ENCODE data around the gene CTSO. TPM values are rescaled to one million over a fixed set of nuclear protein-coding genes. Genes with fewer than 3 reads are reported as not detected.
"Not testable (repeated sequence)": the region's sequence is repeated elsewhere in the genome, so short reads cannot be mapped to it uniquely, and the experiment has no call there.

CTSO gene
- total and polyA plus RNA-seq, 2 donors (not counting 3 experiments of a cell fraction or from before 2014, with no cell fraction given): 7.9 to 8.5 TPM

GRCh38 chr4:155899891-155900290 is 53.8 kb downstream of the CTSO start:
- no peaks in the 10 kb centered on the region for H3K9me1 ChIP-seq (replicated peaks; ENCODE audit: control insufficient read depth, extremely low read depth, insufficient read depth, low read length)
- ChIA-PET CTCF (interaction anchor here (1.0 kb wide), 1 partner anchor 15 kb away, joined by 3 read pairs; no protein-coding TSS in a partner anchor), POLR2A (no interaction called here)
- no peak overlapping the region for H3K27ac ChIP-seq (ENCODE audit: insufficient read depth, low read depth, low read length)
- BruUV-seq (replicated peaks): no TSS peak
- no peak overlapping the region for H3K9ac ChIP-seq (replicated peaks; ENCODE audit: extremely low read depth, insufficient read depth, low read length)
- DNase-seq (ENCODE audit: low read depth, low spot score) (no peak), FAIRE-seq (no peak)
- H3K9me3 ChIP-seq (replicated peaks; ENCODE audit: control insufficient read depth, insufficient read depth, low read length): no peaks in the 10 kb centered on the region
- H4K20me1 ChIP-seq (replicated peaks; ENCODE audit: control insufficient read depth, extremely low read depth, insufficient read depth, low read length): no peaks in the 10 kb centered on the region
- H3K4me1 ChIP-seq (ENCODE audit: control insufficient read depth, extremely low read depth, insufficient read depth, low read length): no peaks in the 10 kb centered on the region
- no peaks in the 10 kb centered on the region for H3K36me3 ChIP-seq (ENCODE audit: control insufficient read depth in 2 of 2, extremely low read depth in 1 of 2, insufficient read depth in 2 of 2, low read length in 2 of 2)
- intact Hi-C loops (cut with micrococcal nuclease) (no loop called here), dilution Hi-C loops (cut with MboI; ENCODE audit: extremely low pct_ligation_motif_present, low sequenced_read_pairs) (no loop called here)
- H3K4me3 ChIP-seq (replicated peaks in 1 of 3; ENCODE audit: insufficient read depth in 1 of 3, low read depth in 1 of 3, low read length in 3 of 3): no peak overlapping the region
- H3K79me2 ChIP-seq (ENCODE audit: control insufficient read depth, insufficient read depth, low read length): no peaks in the 10 kb centered on the region
- H3K4me2 ChIP-seq (ENCODE audit: insufficient read depth, low read length): no peak overlapping the region
- TF ChIP-seq CTCF (IDR thresholded peaks at IDR 0.05; ENCODE audit: extremely low read depth in 1 of 2, insufficient read depth in 1 of 2, low read depth in 1 of 2, low read length in 2 of 2): no peak
- TF ChIP-seq POLR2AphosphoS5 (IDR thresholded peaks at IDR 0.05; ENCODE audit: insufficient read depth, low read depth, low read length): no peak
- no peak for TF ChIP-seq MYC (IDR thresholded peaks at IDR 0.05; ENCODE audit: low read depth, low read length)
- TF ChIP-seq GATA2 (IDR thresholded peaks at IDR 0.05; ENCODE audit: insufficient read depth, insufficient read length, low read depth, low read length): no peak
- no peak for TF ChIP-seq MAX (IDR thresholded peaks at IDR 0.05; ENCODE audit: insufficient read depth, insufficient read length)
- no peak overlapping the region for H2AFZ ChIP-seq (ENCODE audit: low read depth, low read length)
- no peaks in the 10 kb centered on the region for H3K27me3 ChIP-seq (ENCODE audit: control insufficient read depth in 2 of 2, insufficient read depth in 2 of 2, low read length in 2 of 2)

- intact Hi-C loops (cut with micrococcal nuclease); H3K4me1 ChIP-seq (ENCODE audit: control insufficient read depth, extremely low read depth, insufficient read depth, low read length); H3K9ac ChIP-seq (replicated peaks; ENCODE audit: extremely low read depth, insufficient read depth, low read length); CTCF ChIA-PET; H3K79me2 ChIP-seq (ENCODE audit: control insufficient read depth, insufficient read depth, low read length); H3K36me3 ChIP-seq (ENCODE audit: control insufficient read depth in 2 of 2, extremely low read depth in 1 of 2, insufficient read depth in 2 of 2, low read length in 2 of 2); H3K4me2 ChIP-seq (ENCODE audit: insufficient read depth, low read length); dilution Hi-C loops (cut with MboI; ENCODE audit: extremely low pct_ligation_motif_present, low sequenced_read_pairs); POLR2A ChIA-PET; H3K27me3 ChIP-seq (ENCODE audit: control insufficient read depth in 2 of 2, insufficient read depth in 2 of 2, low read length in 2 of 2); H2AFZ ChIP-seq (ENCODE audit: low read depth, low read length); BruUV-seq (replicated peaks); H3K4me3 ChIP-seq (replicated peaks in 1 of 3; ENCODE audit: insufficient read depth in 1 of 3, low read depth in 1 of 3, low read length in 3 of 3); H3K9me1 ChIP-seq (replicated peaks; ENCODE audit: control insufficient read depth, extremely low read depth, insufficient read depth, low read length); H3K9me3 ChIP-seq (replicated peaks; ENCODE audit: control insufficient read depth, insufficient read depth, low read length); DNase-seq (ENCODE audit: low read depth, low spot score); H4K20me1 ChIP-seq (replicated peaks; ENCODE audit: control insufficient read depth, extremely low read depth, insufficient read depth, low read length); FAIRE-seq; H3K27ac ChIP-seq (ENCODE audit: insufficient read depth, low read depth, low read length): not testable (repeated sequence)
These were observed 55.3 kb downstream of the CTSO start for GRCh38 chr4:155898371-155898770.

All from endothelial cell of umbilical vein (primary cell).